Activated T-helper 2 cell treated with anti-CD3 and anti-CD28 coated beads, Interferon-gamma antibody, Interleukin-2, Interleukin-4, amounts not matched to agents 10 μg/mL and 5 μg/mL and 100 μg/mL, durations not matched to agents 14 hours and 24 hours and 36 hours (primary cell): ENCODE measurements around the gene FTO. TPM values are rescaled to one million over a fixed set of nuclear protein-coding genes. Genes with fewer than 3 reads are reported as not detected.

Experiments used
- DNase-seq: peaks from one replicate; pipeline ENCODE4 v3.0.0; 2021; ENCODE audit warnings: low spot score
- H3K27ac Mint-ChIP-seq: one replicate; pipeline ENCODE4 v1.8.0; 2021; ENCODE audit warnings: mixed read lengths
- H3K27me3 Mint-ChIP-seq: one replicate; pipeline ENCODE4 v1.8.0; 2021; ENCODE audit warnings: low read depth, mixed read lengths
- H3K36me3 Mint-ChIP-seq: one replicate; pipeline ENCODE4 v1.8.0; 2021; ENCODE audit warnings: low read depth, mixed read lengths
- H3K4me1 Mint-ChIP-seq: one replicate; pipeline ENCODE4 v1.8.0; 2021; ENCODE audit warnings: low read depth, mixed read lengths
- H3K4me3 Mint-ChIP-seq: one replicate; pipeline ENCODE4 v1.8.0; 2021; ENCODE audit warnings: low read depth, mild to moderate bottlenecking, moderate library complexity, mixed read lengths
- H3K9me3 Mint-ChIP-seq: one replicate; pipeline ENCODE4 v1.8.0; 2021; ENCODE audit warnings: mixed read lengths
- intact Hi-C: fragments of 100-400 bp; cut with micrococcal nuclease; formaldehyde crosslinking; loops from one replicate; pipeline ENCODE4 v1.15.1; 2023
- total RNA-seq: library from RNA; stranded (reverse); gene quantifications from 2 replicates; pipeline ENCODE4 v1.2.3, GENCODE V29; 2022

FTO gene
- total RNA-seq, 1 donor from 2014 or later: 62.7 TPM

DNA sequence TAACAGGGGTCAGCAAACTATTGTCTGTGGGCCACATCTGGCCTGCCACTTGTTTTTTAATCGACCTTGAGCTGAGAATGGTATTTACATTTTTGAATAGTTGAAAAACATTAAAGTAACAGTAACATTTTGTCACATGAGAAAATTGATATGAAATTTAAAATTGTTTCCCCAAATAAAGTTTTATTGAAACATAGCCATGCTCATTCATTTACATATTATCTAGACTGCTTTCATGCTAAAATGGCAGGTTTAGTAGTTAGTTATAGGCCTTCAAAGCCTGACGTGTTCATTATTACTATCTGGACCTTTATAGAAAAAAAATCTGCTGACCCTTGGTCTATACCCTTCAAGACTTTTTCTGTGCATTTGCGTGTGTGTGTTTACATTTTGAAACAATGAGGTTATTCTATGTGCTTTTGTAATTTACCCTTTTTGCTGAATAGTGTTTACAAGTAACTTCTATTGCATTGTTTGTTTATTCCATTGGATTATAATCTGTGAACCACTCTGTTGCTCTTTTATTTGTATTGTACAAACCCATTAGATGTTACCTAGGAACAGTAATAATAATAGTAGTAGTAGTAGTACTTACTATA, 37.1 kb downstream of the FTO start:
- H3K27me3 Mint-ChIP-seq: no peaks in the 10 kb centered on the region
- intact Hi-C loops: loop anchor here (10.0 kb wide), 1 partner anchor 1184 kb away; no protein-coding TSS in a partner anchor
- peaks cover 23% of the 10 kb centered on the region for H3K4me1 Mint-ChIP-seq

DNA sequence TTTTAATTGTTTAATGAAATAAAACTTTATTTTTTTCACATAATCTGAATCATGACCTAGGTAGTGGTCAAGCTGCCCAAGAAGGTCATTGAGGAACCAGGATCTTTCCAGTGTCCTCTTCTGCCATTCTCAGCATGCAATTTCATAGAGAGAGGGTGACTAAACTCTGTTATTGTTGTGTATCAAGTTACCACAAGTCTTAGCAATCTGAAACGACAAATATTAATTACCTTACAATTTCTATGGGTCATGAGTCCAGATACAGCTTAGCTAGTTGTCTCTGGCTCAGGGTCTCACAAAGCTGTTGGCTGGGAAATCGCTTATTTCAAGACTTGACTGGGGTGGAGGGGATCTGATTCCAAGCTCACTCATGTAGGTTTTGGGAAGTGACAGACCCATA, 37.6 kb downstream of the FTO start:
- no peak overlapping the region for H3K27ac Mint-ChIP-seq
- H3K9me3 Mint-ChIP-seq: no peaks in the 10 kb centered on the region
- H3K4me3 Mint-ChIP-seq: no peak overlapping the region
- H3K27me3 Mint-ChIP-seq: no peaks in the 10 kb centered on the region
- DNase-seq: no peak
- intact Hi-C loops: loop anchor here (10.0 kb wide), 1 partner anchor 1183 kb away; no protein-coding TSS in a partner anchor
- peaks cover 23% of the 10 kb centered on the region for H3K4me1 Mint-ChIP-seq
- H3K36me3 Mint-ChIP-seq: no peaks in the 10 kb centered on the region

More for the DNA sequence above, 37.1 kb downstream of the FTO start:
- H3K27ac Mint-ChIP-seq: no peak overlapping the region
- H3K9me3 Mint-ChIP-seq: no peaks in the 10 kb centered on the region
- no peak overlapping the region for H3K4me3 Mint-ChIP-seq
- DNase-seq: no peak
- H3K36me3 Mint-ChIP-seq: no peaks in the 10 kb centered on the region

DNA sequence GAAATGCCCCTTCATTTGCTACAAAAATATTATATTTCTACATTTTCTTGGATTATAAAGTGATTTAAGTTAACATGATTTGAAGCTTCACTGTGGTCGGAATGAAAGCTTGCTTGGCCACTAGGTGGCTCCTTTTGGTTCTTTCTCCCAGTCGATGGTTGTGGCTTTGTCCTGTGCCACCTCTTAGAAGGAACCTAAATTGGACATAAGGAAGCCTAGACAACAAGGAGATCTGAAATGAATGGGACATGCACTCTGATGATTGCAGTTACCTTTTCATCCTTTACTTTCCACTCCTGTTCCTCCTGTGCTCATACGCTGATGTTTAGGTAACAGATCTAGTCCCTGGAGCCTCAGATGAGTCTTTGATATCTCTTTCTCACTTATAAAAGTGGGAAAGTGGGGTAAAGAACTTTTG, 39.2 kb downstream of the FTO start:
- H3K9me3 Mint-ChIP-seq: peaks cover 9% of the 10 kb centered on the region
- intact Hi-C loops: loop anchor here (10.0 kb wide), 1 partner anchor 1182 kb away; no protein-coding TSS in a partner anchor
- DNase-seq: no peak
- no peaks in the 10 kb centered on the region for H3K27me3 Mint-ChIP-seq
- H3K4me3 Mint-ChIP-seq: no peak overlapping the region
- H3K36me3 Mint-ChIP-seq: peaks cover 9% of the 10 kb centered on the region
- H3K27ac Mint-ChIP-seq: no peak overlapping the region
- H3K4me1 Mint-ChIP-seq: peaks cover 23% of the 10 kb centered on the region

DNA sequence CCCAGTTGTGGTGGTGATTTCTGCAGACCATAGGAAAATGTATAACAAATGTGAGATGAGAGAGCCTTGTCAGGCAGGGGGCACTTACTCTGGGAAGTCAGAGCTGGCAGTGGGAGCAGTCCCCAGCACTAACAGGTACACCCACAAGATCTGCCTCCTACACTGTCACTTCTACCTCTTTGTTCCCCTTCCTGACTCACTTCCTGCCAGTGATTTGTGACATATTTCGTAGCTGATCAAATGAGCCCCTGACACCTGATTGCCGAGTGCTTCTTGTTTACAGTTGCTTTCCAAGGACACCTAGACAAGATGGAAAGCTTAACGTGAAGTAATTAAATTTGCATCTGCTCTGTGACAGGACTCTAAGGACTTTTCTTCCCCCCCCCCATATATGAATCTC, 40.5 kb downstream of the FTO start:
- Mint-ChIP-seq H3K4me3 (peak overlapping the region; percentile 22), H3K9me3 (peaks cover 9% of the 10 kb centered on the region), H3K27ac (peak overlapping the region; percentile 1), H3K36me3 (peaks cover 9% of the 10 kb centered on the region), H3K27me3 (no peaks in the 10 kb centered on the region), H3K4me1 (peaks cover 23% of the 10 kb centered on the region)
- intact Hi-C loops: loop anchor here (2.0 to 10.0 kb wide), 2 partner anchors 40 to 1180 kb away; partner anchors contain the start of gene FTO
- DNase-seq: no peak

DNA sequence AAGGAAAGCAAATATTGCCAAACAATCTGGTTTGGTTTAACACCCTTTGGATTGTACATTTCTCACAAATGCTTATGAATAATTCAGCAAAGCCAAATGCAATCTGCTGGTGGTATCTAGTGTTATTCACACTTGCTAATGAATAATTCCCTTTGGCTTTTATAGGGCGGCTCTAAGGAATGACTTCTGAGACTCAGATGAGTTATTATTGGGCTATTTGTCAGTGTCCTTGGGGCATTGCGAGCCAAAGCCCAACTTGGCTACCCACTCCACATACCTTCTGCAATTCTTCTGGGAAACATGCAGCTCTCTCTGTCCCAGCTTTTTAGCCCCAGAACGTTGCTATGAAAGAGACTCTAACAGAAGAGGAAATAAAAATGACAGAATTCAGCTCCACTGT, 41.1 kb downstream of the FTO start:
- intact Hi-C loops: loop anchor here (1.0 to 10.0 kb wide), 3 partner anchors 40 to 1180 kb away; partner anchors contain the start of gene FTO
- H3K4me3 Mint-ChIP-seq: no peak overlapping the region
- peak overlapping the region; percentile 5 for H3K27ac Mint-ChIP-seq
- DNase-seq: no peak
- peaks cover 9% of the 10 kb centered on the region for H3K9me3 Mint-ChIP-seq
- peaks cover 23% of the 10 kb centered on the region for H3K4me1 Mint-ChIP-seq
- peaks cover 9% of the 10 kb centered on the region for H3K36me3 Mint-ChIP-seq
- no peaks in the 10 kb centered on the region for H3K27me3 Mint-ChIP-seq

DNA sequence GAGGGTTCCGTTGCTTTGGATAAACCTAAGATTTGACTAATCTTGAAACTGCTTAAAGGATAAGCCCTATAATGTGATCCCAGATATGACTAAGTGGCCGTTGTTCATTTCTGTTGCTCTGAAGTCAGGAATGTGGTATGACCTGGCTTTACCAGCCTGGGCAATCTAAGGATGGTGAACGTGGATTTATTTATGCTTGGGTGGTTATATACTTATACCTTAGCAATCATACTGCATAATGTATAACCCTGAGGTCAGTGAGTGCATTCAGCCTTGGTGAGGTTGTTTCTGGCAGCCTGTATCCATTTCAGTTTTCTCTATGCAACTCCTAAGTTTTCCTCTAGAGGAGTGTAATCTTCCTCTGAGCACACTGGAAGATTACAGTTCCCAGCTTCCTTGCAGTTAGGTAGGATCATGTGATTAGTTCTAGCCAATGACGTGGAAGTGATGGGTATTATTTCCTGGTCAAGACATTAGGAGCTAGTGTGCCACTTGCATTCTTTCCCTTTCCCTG, 41.9 kb downstream of the FTO start:
- Mint-ChIP-seq H3K27me3 (no peaks in the 10 kb centered on the region), H3K36me3 (peaks cover 9% of the 10 kb centered on the region), H3K9me3 (peaks cover 9% of the 10 kb centered on the region), H3K4me3 (no peak overlapping the region), H3K4me1 (peaks cover 23% of the 10 kb centered on the region), H3K27ac (peak overlapping the region; percentile 5)
- intact Hi-C loops: loop anchor here (1.0 to 10.0 kb wide), 3 partner anchors 41 to 1179 kb away; partner anchors contain the start of gene FTO
- no peak for DNase-seq

DNA sequence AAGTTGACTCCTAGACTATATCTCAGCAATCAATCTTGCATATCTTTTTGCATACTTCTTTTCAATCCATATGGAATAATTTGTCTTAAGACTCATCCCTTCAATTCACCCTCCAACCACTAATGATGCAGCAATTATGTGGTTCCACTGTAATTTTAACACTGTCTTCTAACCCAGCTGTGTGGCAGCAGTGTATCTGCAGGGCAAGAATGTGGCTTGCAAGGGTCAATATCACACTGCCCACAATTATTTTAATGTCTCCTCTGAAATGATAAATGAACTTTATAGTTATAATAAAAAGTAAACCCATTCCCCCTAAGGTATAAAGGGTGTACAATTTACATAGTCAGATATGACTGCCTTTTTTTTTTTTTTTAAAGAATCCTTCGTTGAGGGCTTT, 48.6 kb downstream of the FTO start:
- DNase-seq: no peak
- Mint-ChIP-seq H3K4me3 (no peak overlapping the region), H3K36me3 (peaks cover under 1% of the 10 kb centered on the region), H3K9me3 (peaks cover 6% of the 10 kb centered on the region), H3K27ac (no peak overlapping the region), H3K4me1 (no peaks in the 10 kb centered on the region), H3K27me3 (no peaks in the 10 kb centered on the region)
- intact Hi-C loops: no loop called here

DNA sequence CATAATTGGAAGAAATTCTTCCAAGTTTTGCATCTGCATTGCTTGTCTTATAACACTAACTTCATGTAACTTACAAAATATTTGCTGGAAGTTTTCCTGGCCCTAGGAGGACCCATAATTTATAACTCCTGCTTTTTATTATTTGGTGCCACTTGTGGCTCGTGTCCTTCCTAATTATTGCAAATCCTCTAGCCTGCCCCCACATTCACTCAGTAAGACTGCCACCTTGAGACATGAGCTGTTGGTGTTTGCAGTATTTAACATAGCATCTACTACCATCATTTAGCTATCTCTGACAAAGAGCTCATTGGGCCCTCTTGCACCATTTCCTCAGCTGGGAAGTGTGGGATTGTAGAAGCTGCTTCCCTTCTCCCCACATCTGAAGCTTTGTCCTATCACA, 49.5 kb downstream of the FTO start:
- Mint-ChIP-seq H3K4me1 (no peaks in the 10 kb centered on the region), H3K9me3 (no peaks in the 10 kb centered on the region), H3K4me3 (no peak overlapping the region), H3K27me3 (no peaks in the 10 kb centered on the region), H3K27ac (no peak overlapping the region), H3K36me3 (no peaks in the 10 kb centered on the region)
- DNase-seq: no peak
- intact Hi-C loops: no loop called here

DNA sequence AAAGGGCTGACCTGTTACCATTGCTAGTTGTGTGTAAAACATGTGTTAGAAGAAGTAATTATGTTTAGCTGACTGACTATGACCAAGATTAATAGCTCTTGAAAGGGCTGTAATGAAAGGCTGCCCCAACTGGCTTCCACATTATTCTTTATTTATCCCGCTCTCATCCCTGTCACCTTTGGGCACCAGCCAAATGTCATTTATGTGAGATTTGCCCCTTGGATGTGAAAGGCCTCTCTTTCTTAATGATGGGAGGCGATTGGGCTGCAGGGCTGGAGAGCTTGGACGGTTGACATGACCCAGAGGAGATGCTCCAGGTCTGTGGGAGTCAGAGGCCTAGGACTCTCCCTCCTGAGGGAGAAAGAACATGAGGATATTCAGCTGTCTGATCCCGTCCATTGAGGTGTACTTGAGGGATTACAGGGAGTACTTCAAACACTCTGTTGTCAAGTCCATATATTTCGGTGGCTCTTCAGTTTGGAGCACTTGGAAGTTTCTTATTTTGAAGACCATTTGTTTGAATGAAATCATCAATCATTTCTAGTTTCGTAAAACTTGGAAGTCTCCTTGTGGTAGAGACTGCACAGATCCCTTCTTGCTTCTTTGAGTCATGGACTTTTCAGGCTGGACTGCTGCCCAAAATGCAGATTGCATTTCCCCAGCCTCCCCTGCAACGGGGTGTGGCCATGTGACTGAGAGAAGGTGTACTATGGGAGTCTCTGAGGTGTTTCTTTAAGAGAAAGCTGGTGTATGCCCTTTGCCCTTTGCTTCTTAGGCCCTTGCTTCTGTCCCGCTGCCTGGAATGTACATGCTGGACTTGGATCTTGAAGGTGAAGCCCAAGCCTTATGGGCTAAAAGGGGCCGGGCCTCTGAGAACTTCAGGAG, 51.3 kb downstream of the FTO start:
- H3K9me3 Mint-ChIP-seq: no peaks in the 10 kb centered on the region
- no peaks in the 10 kb centered on the region for H3K27me3 Mint-ChIP-seq
- H3K4me3 Mint-ChIP-seq: no peak overlapping the region
- no peaks in the 10 kb centered on the region for H3K36me3 Mint-ChIP-seq
- H3K4me1 Mint-ChIP-seq: no peaks in the 10 kb centered on the region
- no peak overlapping the region for H3K27ac Mint-ChIP-seq
- intact Hi-C loops: no loop called here
- no peak for DNase-seq

DNA sequence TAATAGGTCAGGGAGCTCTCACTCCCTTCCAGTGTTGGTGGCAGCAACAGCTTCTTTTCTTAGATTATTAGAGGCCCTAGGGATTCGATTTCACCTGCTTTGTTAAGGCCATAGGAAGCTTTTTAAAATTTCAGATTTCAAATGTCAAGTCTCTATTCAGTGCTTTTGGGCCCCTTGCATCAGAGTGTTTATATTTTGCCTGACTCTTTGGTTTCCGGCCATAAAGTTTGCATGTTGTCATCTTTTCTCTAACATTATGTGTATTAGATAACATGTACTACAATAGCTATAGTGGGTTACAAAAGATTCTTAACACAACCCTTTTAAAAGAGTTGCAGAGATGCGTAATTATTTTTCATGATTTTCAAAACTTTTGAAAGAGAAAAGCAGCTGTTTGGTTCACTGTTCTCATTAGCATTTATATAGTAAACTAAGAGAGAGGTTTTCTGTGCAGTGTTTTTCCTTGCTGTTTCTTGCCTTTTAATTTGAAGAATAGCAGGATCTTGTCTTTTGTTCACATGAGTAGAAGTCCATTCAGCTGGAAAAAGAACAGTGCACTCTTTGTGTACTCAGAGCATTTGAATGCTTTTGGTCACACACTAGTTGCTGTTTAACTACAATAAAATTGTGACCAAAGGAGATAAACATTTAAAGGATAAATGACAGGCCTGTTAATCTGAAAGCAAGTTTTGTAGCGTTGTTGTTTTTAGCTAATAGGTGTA, 52.5 kb downstream of the FTO start:
- Mint-ChIP-seq H3K27ac (no peak overlapping the region), H3K36me3 (no peaks in the 10 kb centered on the region), H3K4me1 (no peaks in the 10 kb centered on the region), H3K9me3 (no peaks in the 10 kb centered on the region), H3K4me3 (no peak overlapping the region), H3K27me3 (no peaks in the 10 kb centered on the region)
- no peak for DNase-seq
- intact Hi-C loops: no loop called here

DNA sequence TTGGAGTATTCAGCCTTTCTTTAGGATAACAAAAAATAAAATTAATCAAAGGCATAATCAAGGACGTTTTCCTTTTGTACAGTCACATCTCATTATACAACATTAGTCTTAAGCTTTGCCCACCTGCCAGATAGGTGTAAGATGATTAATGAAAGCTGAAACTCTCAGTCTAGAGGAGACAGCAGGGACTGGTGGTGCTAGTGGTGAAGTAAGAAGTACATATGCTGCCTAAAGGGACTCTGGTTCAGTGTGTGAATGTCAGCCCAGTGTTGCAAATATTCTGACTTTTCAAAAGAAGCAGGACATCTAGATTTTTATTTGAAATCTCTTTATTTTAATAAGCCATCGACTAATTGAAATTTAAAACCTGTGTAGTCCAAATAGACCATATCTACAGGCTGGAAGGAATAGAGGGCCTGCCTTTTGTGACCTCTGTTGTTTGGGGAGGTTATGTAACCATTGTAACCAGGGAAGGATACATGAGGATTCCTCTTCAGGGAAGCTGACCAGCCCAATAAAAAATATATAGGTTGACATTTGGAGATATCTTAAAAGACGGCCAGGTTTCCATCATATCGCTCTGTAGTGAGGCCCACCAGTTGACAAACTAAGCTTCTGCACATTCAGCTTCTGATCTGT, 54.1 kb downstream of the FTO start:
- no peak for DNase-seq
- intact Hi-C loops: no loop called here
- Mint-ChIP-seq H3K4me3 (no peak overlapping the region), H3K27me3 (no peaks in the 10 kb centered on the region), H3K27ac (no peak overlapping the region), H3K4me1 (peaks cover 3% of the 10 kb centered on the region), H3K9me3 (no peaks in the 10 kb centered on the region), H3K36me3 (no peaks in the 10 kb centered on the region)
